Type B pancreatic cell (in vitro differentiated cells): ENCODE data around the gene MYO10. TPM values are rescaled to one million over a fixed set of nuclear protein-coding genes. Genes with fewer than 3 reads are reported as not detected.
A peak's percentile ranks its signal among the peaks of the same experiment; 100 is the strongest.

Experiments
- DNase-seq: peaks from one replicate; pipeline ENCODE4 v3.0.0; 2021; ENCODE audit warnings: mixed read lengths; ENCODE audit not compliant: unreplicated experiment; ENCODE audit errors: extremely low spot score
- H3K27ac Mint-ChIP-seq: 2 replicates; pipeline ENCODE4 v1.8.0; 2021; ENCODE audit warnings: mild to moderate bottlenecking, mixed read lengths
- H3K27me3 Mint-ChIP-seq: 2 replicates; pipeline ENCODE4 v1.8.0; 2021; ENCODE audit warnings: mixed read lengths
- H3K36me3 Mint-ChIP-seq: 2 replicates; pipeline ENCODE4 v1.8.0; 2021; ENCODE audit warnings: mixed read lengths
- H3K4me1 Mint-ChIP-seq: one replicate; pipeline ENCODE4 v1.8.0; 2021; ENCODE audit warnings: mixed read lengths; ENCODE audit not compliant: unreplicated experiment
- H3K4me3 Mint-ChIP-seq: 2 replicates; pipeline ENCODE4 v1.8.0; 2021; ENCODE audit warnings: mild to moderate bottlenecking, mixed read lengths
- H3K9me3 Mint-ChIP-seq: 2 replicates; pipeline ENCODE4 v1.8.0; 2021; ENCODE audit warnings: mixed read lengths
- total RNA-seq: library from RNA; stranded (reverse); gene quantifications from 2 replicates; pipeline ENCODE4 v1.2.1, GENCODE V29; 2021; ENCODE audit warnings: low replicate concordance
- TF ChIP-seq, protein P1 (sequence below): fragments of 200-600 bp; sonication (generic); conservative IDR thresholded peaks from 2 replicates; pipeline ENCODE4 v1.5.0; 2021; ENCODE audit warnings: antibody characterized with exemption, mild to moderate bottlenecking

Gene MYO10
- total RNA-seq, 1 donor from 2014 or later = 52.5 TPM

DNA sequence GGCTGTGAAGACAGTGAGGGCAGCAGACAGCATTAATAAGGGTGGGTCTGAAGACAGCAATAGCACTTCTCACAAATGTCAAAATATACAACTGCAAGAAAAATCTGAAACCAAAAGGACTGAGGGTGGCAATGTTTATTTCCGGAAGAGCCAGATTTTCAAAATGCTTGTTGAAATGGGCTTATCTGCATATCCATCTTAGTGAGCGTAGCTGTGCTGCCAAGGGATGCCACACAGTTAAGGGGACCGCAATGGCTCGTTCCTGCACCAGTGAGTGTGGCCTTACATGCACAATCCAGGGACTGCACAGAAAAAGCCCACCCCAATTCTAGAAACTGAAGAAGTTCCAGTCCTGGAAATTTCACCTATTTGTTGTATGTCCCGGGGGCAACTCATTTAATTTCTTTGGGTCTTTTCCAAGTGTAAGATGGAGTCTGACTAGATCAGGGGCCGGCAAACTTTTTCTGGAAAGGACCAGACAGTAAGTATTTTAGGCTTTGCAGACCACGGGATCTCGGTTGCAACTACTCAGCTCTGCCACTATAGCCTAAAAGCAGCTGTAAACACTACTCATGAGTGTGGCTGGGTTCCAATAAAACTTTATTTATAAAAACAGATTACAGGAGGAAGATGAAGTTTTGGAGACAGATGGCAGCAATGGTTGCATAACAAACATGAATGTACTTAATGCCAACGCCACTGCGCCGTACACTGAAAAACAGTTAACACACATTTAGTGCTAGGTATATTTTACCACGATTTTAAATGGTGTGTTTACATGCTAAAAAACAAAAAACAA, 154.1 kb downstream of the MYO10 start:
- H3K36me3 Mint-ChIP-seq = peaks cover 26% of the 10 kb centered on the region
- H3K4me1 Mint-ChIP-seq = peaks cover under 1% of the 10 kb centered on the region
- H3K4me3 Mint-ChIP-seq = no peak overlapping the region
- H3K9me3 Mint-ChIP-seq = no peaks in the 10 kb centered on the region
- H3K27me3 Mint-ChIP-seq = no peaks in the 10 kb centered on the region
- TF ChIP-seq, protein P1, sequence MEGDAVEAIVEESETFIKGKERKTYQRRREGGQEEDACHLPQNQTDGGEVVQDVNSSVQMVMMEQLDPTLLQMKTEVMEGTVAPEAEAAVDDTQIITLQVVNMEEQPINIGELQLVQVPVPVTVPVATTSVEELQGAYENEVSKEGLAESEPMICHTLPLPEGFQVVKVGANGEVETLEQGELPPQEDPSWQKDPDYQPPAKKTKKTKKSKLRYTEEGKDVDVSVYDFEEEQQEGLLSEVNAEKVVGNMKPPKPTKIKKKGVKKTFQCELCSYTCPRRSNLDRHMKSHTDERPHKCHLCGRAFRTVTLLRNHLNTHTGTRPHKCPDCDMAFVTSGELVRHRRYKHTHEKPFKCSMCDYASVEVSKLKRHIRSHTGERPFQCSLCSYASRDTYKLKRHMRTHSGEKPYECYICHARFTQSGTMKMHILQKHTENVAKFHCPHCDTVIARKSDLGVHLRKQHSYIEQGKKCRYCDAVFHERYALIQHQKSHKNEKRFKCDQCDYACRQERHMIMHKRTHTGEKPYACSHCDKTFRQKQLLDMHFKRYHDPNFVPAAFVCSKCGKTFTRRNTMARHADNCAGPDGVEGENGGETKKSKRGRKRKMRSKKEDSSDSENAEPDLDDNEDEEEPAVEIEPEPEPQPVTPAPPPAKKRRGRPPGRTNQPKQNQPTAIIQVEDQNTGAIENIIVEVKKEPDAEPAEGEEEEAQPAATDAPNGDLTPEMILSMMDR = no peak
- no peak for DNase-seq
- no peak overlapping the region for H3K27ac Mint-ChIP-seq

DNA sequence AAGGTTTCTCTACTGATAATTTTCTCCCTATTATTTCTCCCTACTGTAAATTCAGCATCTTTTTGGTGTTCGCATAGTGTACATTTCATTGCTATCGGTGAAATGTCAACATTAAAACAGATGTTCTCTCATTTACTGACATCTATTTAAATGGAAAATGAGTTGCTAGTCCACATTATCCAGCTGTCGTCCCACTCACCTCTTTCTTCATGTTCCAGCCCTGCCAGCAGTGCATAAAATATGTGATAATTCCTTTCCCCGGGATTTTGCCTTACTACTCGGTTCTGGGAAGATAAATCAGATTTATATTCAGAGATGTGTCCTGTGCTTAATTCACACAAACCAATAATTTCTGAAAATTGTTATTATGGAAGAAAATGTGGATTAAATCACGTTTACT, 155.8 kb downstream of the MYO10 start:
- no peaks in the 10 kb centered on the region for H3K9me3 Mint-ChIP-seq
- H3K27ac Mint-ChIP-seq = no peak overlapping the region
- no peaks in the 10 kb centered on the region for H3K27me3 Mint-ChIP-seq
- H3K4me1 Mint-ChIP-seq = no peaks in the 10 kb centered on the region
- H3K4me3 Mint-ChIP-seq = no peak overlapping the region
- peaks cover 27% of the 10 kb centered on the region for H3K36me3 Mint-ChIP-seq
- DNase-seq = no peak
- TF ChIP-seq, protein P1 = no peak

DNA sequence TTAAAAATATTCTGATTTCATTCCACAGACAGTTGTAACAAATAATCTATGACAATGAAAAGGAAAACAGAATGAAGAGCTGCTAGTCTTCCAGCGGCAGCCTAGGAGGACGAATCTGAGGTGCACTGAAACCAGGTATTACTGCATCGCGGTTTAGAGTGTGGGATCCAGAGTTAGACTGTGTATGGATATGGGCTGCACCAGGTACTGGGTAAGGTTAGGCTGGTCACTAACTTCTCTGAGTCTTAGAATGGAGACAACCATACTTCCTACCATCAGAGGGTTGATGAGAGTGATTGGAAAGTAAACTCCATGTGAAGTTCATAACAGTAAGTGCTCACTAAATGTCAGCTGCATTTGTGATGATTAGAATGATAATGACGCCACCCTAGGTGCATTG, 158.7 kb downstream of the MYO10 start:
- H3K27ac Mint-ChIP-seq = no peak overlapping the region

DNA sequence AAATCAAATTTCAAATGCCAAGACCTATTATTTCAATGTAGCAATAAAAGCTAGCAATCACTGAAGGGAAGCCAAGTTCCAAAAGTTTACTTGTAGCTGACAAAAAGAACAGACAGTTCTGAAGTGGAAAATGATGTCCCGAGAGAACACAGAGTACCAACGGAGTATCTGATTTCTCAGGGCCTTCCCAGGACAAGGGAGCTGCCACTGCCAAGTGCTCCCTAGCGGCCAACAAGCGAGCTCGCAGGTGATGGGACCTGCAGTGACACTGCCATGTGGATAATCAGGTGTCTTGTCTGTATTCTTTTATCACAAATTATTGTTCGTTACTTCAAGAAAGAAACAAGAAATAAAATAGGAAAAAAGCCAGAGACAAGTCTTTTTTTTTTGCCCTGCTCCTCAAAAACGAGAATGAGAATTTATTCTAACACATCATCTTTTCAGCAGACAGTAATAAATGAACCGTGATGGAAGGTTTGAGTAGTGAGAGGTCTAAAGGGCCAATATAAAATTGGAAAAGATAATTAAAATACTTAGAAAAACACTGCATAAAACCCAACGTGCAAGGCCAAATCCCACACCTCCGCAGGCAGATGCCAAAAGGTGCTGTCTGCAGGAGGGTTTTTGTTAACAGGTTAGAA, 159.4 kb downstream of the MYO10 start:
- Mint-ChIP-seq H3K9me3 (no peaks in the 10 kb centered on the region), H3K27me3 (no peaks in the 10 kb centered on the region), H3K36me3 (peaks cover 21% of the 10 kb centered on the region), H3K4me1 (peaks cover 4% of the 10 kb centered on the region), H3K4me3 (no peak overlapping the region), H3K27ac (no peak overlapping the region)
- TF ChIP-seq, protein P1 = peak; percentile 71
- no peak for DNase-seq

More for the DNA sequence above, 158.7 kb downstream of the MYO10 start:
- Mint-ChIP-seq H3K36me3 (peaks cover 22% of the 10 kb centered on the region), H3K4me3 (no peak overlapping the region), H3K27me3 (no peaks in the 10 kb centered on the region), H3K4me1 (peaks cover 4% of the 10 kb centered on the region), H3K9me3 (no peaks in the 10 kb centered on the region)
- DNase-seq = no peak
- TF ChIP-seq, protein P1 = no peak

DNA sequence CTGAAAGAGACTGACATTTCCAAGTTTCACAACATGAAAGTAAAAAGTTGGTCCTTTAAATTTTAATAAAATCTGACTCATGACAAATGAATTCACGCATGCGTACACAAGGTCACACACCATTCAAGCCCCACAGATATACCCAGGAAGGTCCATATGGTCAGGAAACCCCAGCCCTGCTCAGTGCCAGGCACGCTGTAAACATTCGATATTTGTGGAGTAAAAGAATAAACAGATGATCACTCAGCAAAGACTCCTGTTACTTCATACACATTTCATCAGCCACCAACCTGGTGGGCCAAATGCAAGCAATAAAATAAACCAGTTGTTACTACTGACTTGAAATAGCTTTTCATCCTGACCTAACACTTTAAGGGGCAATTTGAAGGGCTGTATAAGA, 161.3 kb downstream of the MYO10 start:
- Mint-ChIP-seq H3K27me3 (no peaks in the 10 kb centered on the region), H3K4me3 (no peak overlapping the region), H3K4me1 (peaks cover 4% of the 10 kb centered on the region), H3K9me3 (no peaks in the 10 kb centered on the region), H3K36me3 (peaks cover 13% of the 10 kb centered on the region), H3K27ac (no peak overlapping the region)
- DNase-seq = no peak
- TF ChIP-seq, protein P1 = no peak
